GM20000 (cell line): ENCODE measurements around the gene RNF166.

Source experiments
- DNase-seq: peaks from one replicate; pipeline ENCODE4 v3.0.0; 2012; ENCODE audit warnings: low spot score
- TF ChIP-seq, protein P1 (sequence below): IDR thresholded peaks from 2 replicates; pipeline ENCODE4 v1.5.1; 2012; ENCODE audit warnings: mild to moderate bottlenecking, control low read depth; ENCODE audit errors: extremely low read depth, missing control alignments

Gene RNF166

GRCh38 chr16:88750854-88751253 is 44.6 kb upstream of the RNF166 start:
- TF ChIP-seq, protein P1, sequence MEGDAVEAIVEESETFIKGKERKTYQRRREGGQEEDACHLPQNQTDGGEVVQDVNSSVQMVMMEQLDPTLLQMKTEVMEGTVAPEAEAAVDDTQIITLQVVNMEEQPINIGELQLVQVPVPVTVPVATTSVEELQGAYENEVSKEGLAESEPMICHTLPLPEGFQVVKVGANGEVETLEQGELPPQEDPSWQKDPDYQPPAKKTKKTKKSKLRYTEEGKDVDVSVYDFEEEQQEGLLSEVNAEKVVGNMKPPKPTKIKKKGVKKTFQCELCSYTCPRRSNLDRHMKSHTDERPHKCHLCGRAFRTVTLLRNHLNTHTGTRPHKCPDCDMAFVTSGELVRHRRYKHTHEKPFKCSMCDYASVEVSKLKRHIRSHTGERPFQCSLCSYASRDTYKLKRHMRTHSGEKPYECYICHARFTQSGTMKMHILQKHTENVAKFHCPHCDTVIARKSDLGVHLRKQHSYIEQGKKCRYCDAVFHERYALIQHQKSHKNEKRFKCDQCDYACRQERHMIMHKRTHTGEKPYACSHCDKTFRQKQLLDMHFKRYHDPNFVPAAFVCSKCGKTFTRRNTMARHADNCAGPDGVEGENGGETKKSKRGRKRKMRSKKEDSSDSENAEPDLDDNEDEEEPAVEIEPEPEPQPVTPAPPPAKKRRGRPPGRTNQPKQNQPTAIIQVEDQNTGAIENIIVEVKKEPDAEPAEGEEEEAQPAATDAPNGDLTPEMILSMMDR, result no peak
- no peak for DNase-seq

DNA sequence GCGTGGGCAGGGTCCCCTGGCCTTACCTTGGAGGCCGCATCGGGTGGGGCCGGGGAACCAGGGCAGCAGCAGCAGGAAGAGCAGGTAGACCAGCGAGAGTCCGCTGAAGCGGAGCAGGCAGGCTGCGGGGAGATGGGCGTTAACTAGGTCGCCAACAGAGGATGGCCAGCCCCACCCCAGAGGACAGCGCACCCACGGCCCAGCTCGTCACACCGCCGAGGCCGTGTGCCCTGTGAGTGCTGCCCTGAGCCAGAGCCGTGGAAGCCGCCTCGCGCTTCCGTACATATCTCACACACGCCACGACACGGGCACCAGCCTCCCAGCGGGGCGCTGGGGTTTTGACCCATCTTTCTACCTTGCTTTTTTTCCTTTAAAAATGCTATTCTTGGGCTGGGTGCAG is 43.1 kb upstream of the RNF166 start:
- TF ChIP-seq, protein P1, result no peak
- no peak for DNase-seq

DNA sequence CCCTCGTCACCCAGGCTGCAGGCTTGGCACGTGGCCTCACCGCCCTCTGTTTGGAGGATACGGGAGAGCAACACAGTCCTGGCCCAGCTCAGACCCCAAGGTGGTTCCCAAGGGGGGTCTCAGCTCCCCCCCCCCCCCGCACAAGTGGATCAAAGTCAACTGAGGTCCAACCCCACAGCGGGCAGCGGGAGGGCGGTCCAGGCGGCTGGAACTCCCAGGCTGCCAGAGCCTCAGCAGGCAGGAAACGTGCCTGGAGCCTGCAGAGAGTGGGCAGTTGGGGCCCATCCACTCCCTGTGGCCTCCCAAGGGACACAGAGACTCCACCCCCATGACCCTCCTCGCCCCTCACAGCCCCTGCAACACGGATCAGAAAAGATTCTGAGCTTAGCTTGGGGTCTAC is 42.2 kb upstream of the RNF166 start:
- TF ChIP-seq, protein P1, result no peak
- no peak for DNase-seq

DNA sequence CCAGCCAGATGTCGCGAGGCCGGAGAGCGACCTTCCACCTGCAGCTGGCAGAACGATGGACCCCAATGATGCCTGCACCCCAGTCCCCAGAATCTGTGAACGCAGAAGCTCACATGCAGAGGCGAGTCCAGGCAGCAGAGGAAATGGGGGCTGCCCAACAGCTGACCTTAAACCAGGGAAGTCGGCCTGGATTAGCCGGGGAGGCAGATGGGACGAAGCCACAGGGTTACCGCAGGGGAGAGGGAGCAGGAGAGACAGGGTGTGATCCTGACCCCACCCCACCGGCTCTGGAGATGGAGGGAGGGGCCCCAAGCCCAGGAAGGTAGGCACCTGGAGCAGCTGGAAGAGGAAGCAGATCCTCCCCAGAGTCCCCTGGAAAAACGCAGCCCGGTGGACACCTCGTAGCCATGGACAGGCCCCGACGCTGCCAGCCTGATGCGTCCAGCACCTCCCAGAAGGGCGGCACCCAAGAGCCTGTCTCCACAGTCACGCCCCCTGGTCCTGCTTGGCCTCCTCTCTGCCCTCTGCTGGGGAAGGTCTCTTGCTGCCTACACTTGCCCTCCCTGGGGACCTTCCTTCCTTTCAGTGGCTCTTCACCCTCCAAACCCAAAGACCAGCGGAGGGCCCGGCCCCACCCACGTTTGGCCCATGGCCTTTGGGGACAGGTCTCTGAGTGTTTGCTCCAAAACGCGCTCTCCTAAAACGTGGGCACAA is 41.5 kb upstream of the RNF166 start:
- TF ChIP-seq, protein P1, result peak; percentile 36
- peak; percentile 77 for DNase-seq

- TF ChIP-seq, protein P1, result no peak
- DNase-seq, result no peak
Measured at GRCh38 chr16:88746506-88746905, 40.3 kb upstream of the RNF166 start.

DNA sequence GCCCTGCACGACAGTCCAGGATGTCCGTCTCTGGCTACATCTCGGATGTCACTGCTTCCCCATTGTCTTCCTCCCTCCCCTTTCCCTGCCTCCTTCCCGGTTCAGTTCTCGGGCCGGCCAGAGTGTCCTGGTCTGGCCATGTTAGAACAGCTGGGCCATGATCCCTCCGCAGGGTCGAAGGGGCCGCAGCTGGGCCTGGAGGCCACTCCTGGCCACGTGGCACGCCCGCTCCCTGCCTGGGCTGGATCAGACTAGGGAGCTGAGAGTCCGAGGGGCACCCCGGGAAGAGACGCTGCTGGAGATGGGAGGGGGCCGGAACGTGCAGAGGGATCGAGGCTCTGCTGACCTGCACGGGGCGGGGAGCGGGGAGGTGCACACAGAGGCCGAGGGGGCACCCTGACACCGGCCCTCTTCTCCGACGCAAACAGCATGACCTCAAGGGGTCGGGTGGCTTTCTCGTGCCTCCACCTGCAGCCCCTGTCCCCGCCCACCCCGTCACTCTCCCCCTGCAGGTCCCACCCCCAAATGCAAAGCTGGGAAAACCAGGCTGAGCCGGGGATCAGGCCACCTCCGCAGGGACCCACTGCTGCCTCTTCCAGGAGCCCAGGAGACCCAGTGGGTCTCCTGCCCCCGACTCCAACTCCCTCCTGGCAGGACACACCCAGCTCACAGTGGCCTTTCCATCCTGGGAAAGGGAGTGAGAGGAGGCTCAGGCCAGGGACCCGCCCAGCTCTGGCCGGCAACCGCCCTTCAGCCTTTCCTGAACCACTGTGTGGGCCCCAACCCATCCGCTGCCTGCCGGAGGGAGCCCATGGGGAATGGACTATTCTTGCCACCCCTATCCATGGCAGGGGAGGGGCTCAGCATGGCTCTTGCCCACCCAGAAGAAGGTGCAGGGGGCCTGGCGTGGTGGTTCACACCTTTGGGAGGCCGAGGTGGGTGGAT is 38.6 kb upstream of the RNF166 start:
- TF ChIP-seq, protein P1, result no peak
- no peak for DNase-seq
